Activated CD8-positive, alpha-beta T cell treated with anti-CD3 and anti-CD28 coated beads, Interleukin-2, amount 10 ng/mL, durations not matched to agents 7 days and 5 days (primary cell): ENCODE data around the gene PLG. TPM values are rescaled to one million over a fixed set of nuclear protein-coding genes. Genes with fewer than 3 reads are reported as not detected.
"Not testable (repeated sequence)": the region's sequence is repeated elsewhere in the genome, so short reads cannot be mapped to it uniquely, and the experiment has no call there.

Source experiments
- ATAC-seq: fragments of 150-1000 bp; cut with Tn5 transposase; one replicate; pipeline ENCODE4 v1.10.0; 2021; ENCODE audit warnings: moderate library complexity
- CTCF ChIA-PET: fragments of 350-600 bp; sonication (Branson Sonifier 250); formaldehyde crosslinking; loops from one replicate; lab custom pipeline; 2021; ENCODE audit warnings: antibody characterized with exemption; lab: Charles Lee
- POLR2A ChIA-PET: fragments of 350-600 bp; sonication (Branson Sonifier 250); formaldehyde crosslinking; loops from one replicate; lab custom pipeline; 2021; ENCODE audit warnings: antibody characterized with exemption; lab: Charles Lee
- DNase-seq: peaks from one replicate; pipeline ENCODE4 v3.0.0-alpha.2; 2020
- H3K27ac Mint-ChIP-seq: one replicate; pipeline ENCODE4 v1.8.0; 2021; ENCODE audit warnings: mild to moderate bottlenecking, mixed read lengths
- H3K27me3 Mint-ChIP-seq: one replicate; pipeline ENCODE4 v1.8.0; 2021; ENCODE audit warnings: low read depth, mixed read lengths
- H3K36me3 Mint-ChIP-seq: one replicate; pipeline ENCODE4 v1.8.0; 2021; ENCODE audit warnings: low read depth, mixed read lengths
- H3K4me1 Mint-ChIP-seq: one replicate; pipeline ENCODE4 v1.8.0; 2021; ENCODE audit warnings: low read depth, mixed read lengths
- H3K4me3 Mint-ChIP-seq: one replicate; pipeline ENCODE4 v1.8.0; 2021; ENCODE audit warnings: mild to moderate bottlenecking, mixed read lengths
- H3K9me3 Mint-ChIP-seq: one replicate; pipeline ENCODE4 v1.8.0; 2022; ENCODE audit warnings: mixed read lengths; ENCODE audit not compliant: insufficient read depth
- total RNA-seq, 2 experiments: library from RNA; stranded (reverse); gene quantifications; one replicate each; pipeline ENCODE4 v1.2.3, GENCODE V29; 2021

The PLG gene
- total RNA-seq, 2 experiments from 2014 or later: 0.55 TPM; not detected in 1

DNA sequence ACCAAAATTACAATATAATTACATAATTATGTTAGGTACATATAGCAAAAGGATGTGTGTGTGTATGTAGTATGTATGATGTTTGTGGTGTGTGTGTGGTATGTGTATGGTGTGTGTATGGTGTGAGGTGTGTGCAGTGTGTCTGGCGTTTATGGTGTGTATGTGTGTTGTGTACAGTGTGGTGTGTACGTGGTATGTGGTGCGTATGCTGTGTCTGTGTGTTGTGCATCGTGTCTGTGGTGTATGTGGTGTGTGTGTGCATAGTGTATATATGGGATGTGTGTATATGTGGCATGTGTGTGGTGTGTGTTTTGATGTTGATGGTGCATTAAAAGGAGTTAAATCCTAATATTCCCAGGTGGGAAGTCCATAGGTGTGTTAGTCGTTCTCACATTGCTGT lies 62.8 kb downstream of the PLG start:
- Mint-ChIP-seq H3K27ac (no peak overlapping the region), H3K27me3 (peaks cover 32% of the 10 kb centered on the region), H3K9me3 (peaks cover 9% of the 10 kb centered on the region), H3K4me1 (peaks cover 3% of the 10 kb centered on the region), H3K4me3 (no peak overlapping the region), H3K36me3 (no peaks in the 10 kb centered on the region)
- DNase-seq (no peak), ATAC-seq (no peak)
- POLR2A ChIA-PET: no interaction called here
- CTCF ChIA-PET: interaction anchor here (0.7 kb wide), 1 partner anchor 244 kb away, joined by 3 read pairs; no protein-coding TSS in a partner anchor

DNA sequence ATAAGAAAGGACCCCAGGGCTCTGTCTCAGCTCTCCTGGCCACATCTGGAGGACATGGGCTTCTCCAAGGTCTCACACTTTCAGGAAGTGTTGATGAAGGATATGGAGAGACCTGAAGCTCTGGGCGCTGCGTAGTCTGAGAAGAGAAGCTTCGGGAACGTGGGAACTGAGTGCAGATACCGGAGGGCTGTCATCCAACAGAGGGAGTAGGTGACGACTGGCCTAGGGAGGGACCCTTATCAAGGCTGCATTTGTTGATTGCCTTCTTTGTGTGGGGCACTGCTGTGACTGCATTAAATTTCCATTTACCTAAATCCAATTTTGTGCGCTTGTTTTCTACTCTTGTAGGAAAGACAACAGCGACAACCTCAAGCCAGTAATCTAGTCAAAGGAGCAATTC lies 63.4 kb downstream of the PLG start:
- no peak for DNase-seq
- Mint-ChIP-seq H3K4me3 (no peak overlapping the region), H3K27me3 (peaks cover 32% of the 10 kb centered on the region), H3K27ac (no peak overlapping the region), H3K36me3 (no peaks in the 10 kb centered on the region), H3K4me1 (peaks cover 3% of the 10 kb centered on the region), H3K9me3 (peaks cover 9% of the 10 kb centered on the region)
- no peak for ATAC-seq
- ChIA-PET POLR2A (no interaction called here), CTCF (interaction anchor here (0.7 kb wide), 1 partner anchor 245 kb away, joined by 3 read pairs; no protein-coding TSS in a partner anchor)

DNA sequence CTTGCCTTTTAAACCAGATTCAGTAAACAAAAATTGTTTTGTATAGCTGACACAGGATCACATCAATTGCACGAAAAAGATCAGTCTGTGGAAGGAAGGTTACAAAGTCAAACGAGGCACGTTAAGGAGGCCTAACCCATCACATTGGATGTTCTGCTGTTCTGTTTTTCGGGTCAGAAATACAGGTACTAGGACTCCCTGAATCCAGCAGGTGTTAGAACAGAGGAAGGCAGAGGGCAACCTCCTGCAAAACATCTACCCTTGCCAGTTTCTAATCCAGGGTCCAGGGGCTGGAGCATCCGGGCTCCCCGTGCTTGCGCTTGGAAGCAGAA lies 64.6 kb downstream of the PLG start:
- Mint-ChIP-seq H3K4me1 (peaks cover 3% of the 10 kb centered on the region), H3K4me3 (no peak overlapping the region), H3K27me3 (peaks cover 32% of the 10 kb centered on the region), H3K27ac (no peak overlapping the region), H3K9me3 (peaks cover 7% of the 10 kb centered on the region), H3K36me3 (no peaks in the 10 kb centered on the region)
- POLR2A ChIA-PET: no interaction called here
- CTCF ChIA-PET: no interaction called here
- no peak for DNase-seq
- ATAC-seq: no peak

- Mint-ChIP-seq H3K27me3 (peaks cover 31% of the 10 kb centered on the region), H3K4me1 (peaks cover 3% of the 10 kb centered on the region), H3K4me3 (peak overlapping the region; percentile 50), H3K9me3 (peaks cover 4% of the 10 kb centered on the region), H3K36me3 (no peaks in the 10 kb centered on the region), H3K27ac (no peak overlapping the region)
- DNase-seq (peak; percentile 50), ATAC-seq (peak; percentile 88)
- POLR2A ChIA-PET: no interaction called here
- CTCF ChIA-PET: interaction anchor here (1.3 kb wide), 1 partner anchor 16 kb away, joined by 3 read pairs; no protein-coding TSS in a partner anchor
Observed at GRCh38 chr6:160766989-160767646, 65.1 kb downstream of the PLG start.

DNA sequence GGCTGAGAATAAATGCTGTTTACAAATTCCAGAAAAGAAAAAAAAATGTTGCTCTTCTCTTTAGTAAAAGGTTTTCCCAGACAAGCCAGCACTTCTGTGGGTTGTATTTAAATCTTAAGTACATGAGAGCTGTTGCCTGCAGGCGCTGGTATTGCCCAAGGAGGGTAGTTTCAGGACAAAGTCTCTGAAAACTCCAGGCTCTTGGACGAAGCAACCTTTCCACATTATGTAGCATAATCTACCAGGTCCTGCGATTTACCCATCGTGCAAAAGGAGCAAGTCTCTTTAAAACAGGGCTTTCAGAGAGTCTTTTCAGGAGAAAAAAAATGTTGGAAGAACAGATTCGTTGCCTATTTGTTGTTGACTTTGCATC lies 65.6 kb downstream of the PLG start:
- Mint-ChIP-seq H3K27ac (no peak overlapping the region), H3K36me3 (no peaks in the 10 kb centered on the region), H3K9me3 (no peaks in the 10 kb centered on the region), H3K4me1 (peaks cover 3% of the 10 kb centered on the region), H3K27me3 (peaks cover 27% of the 10 kb centered on the region), H3K4me3 (peak overlapping the region; percentile 50)
- ChIA-PET POLR2A (no interaction called here), CTCF (interaction anchor here (1.3 kb wide), 1 partner anchor 16 kb away, joined by 3 read pairs; no protein-coding TSS in a partner anchor)
- no peak for ATAC-seq
- no peak for DNase-seq

DNA sequence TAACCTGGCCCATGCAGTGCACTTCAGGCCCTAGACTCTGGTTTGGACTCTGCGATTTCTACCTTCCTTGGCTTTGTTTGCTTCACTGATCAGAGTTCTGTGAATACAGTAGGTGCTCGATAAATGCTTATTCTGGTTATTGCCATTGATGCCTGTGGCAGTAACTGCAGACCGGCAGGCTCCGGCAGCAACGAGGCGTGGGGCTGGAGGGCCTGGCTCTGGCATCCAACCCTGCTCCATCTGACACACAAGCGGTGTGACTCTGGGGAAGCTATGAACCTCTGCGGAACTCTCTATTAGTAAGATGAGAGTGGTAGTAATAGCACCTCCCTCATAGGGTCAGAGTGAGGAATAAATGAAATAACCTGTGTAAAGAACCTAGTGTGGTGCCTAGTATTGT lies 66.1 kb downstream of the PLG start:
- Mint-ChIP-seq H3K4me3 (no peak overlapping the region), H3K4me1 (peaks cover 3% of the 10 kb centered on the region), H3K36me3 (no peaks in the 10 kb centered on the region), H3K27me3 (peaks cover 25% of the 10 kb centered on the region), H3K27ac (no peak overlapping the region), H3K9me3 (no peaks in the 10 kb centered on the region)
- ChIA-PET CTCF (interaction anchor here (1.3 kb wide), 1 partner anchor 17 kb away, joined by 3 read pairs; no protein-coding TSS in a partner anchor), POLR2A (no interaction called here)
- ATAC-seq: no peak
- no peak for DNase-seq

DNA sequence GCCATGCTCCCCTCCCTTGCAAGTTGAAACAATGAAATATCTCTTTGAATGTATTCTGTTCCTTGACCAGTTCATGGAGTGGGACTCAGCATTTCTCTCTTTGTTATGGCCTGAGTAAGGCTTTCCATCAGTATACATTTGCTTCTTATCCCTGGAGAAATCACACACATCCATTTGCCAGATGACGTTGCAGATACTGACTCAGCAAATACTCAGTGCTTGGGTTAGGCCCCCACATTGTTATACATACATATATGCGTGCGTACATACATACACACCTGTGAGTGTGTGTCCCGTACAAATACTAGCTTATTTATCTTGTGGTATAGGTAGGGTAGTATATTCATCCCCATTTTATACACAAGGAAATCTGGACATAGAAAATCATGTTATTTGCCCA lies 72.4 kb downstream of the PLG start:
- no peaks in the 10 kb centered on the region for H3K27me3 Mint-ChIP-seq
- no peaks in the 10 kb centered on the region for H3K9me3 Mint-ChIP-seq
- H3K4me3 Mint-ChIP-seq: no peak overlapping the region
- POLR2A ChIA-PET: no interaction called here
- no peak for ATAC-seq
- CTCF ChIA-PET: no interaction called here
- no peaks in the 10 kb centered on the region for H3K4me1 Mint-ChIP-seq
- no peak for DNase-seq
- no peak overlapping the region for H3K27ac Mint-ChIP-seq
- no peaks in the 10 kb centered on the region for H3K36me3 Mint-ChIP-seq

DNA sequence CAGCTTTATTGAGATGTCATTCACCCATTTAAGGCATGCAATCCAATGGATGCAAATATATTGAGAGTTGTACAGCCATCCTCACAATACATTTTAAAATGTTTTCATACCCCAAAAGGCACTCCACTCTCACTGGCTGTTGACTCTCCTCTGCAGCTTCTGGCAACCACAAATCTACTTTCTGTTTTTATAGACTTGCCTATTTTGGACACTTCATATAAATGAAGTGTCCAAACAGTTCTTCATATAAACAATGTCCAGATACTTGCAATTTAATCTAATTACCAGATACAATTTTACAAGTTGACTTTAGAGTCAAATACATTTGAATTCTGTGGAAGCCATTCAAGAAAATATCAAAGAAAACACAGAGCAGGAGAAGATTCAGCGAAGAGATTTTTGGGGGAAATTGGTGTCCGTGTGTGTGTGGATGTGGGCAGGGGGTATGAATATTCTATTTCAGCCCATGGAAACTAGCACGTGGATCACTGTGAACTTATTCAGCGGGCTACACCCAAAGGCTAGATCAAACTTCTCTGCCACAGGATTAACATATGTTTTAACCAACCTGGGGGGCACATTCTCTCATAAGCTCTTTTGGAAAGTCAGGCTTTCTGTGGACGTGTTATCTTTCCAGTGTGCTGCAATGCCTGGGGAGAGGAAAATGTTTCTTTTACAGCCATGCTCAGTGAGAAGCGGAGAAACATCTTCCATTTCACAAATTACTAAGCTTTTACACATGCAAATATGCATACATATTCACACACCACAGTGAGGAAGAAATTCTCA lies 73.9 kb downstream of the PLG start:
- H3K9me3 Mint-ChIP-seq: no peaks in the 10 kb centered on the region
- ATAC-seq: no peak
- POLR2A ChIA-PET: no interaction called here
- H3K4me3 Mint-ChIP-seq: no peak overlapping the region
- no peaks in the 10 kb centered on the region for H3K27me3 Mint-ChIP-seq
- no peak for DNase-seq
- H3K36me3 Mint-ChIP-seq: no peaks in the 10 kb centered on the region
- no peaks in the 10 kb centered on the region for H3K4me1 Mint-ChIP-seq
- H3K27ac Mint-ChIP-seq: no peak overlapping the region
- CTCF ChIA-PET: interaction anchor here (1.2 kb wide), 1 partner anchor 43 kb away, joined by 3 read pairs; no protein-coding TSS in a partner anchor

DNA sequence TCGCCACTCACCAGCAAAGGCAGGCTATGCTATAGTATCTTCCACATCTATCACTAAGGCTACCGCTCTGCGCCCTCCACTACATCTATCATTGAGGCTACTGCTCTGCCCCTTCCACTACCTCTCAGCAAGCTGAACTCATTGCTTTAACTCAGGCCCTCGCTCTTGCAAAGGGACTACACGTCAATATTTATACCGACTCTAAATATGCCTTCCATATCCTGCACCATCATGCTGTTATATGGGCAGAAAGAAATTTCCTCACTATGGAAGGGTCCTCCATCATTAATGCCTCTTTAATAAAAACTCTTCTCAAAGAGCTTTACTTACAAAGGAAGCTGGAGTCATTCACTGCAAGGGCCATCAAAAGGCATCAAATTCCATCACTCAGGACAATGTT lies 77.1 kb downstream of the PLG start:
- CTCF ChIA-PET, H3K27ac Mint-ChIP-seq, ATAC-seq, H3K27me3 Mint-ChIP-seq, H3K36me3 Mint-ChIP-seq, DNase-seq, POLR2A ChIA-PET, H3K4me1 Mint-ChIP-seq, H3K4me3 Mint-ChIP-seq, H3K9me3 Mint-ChIP-seq: not testable (repeated sequence)

GRCh38 chr6:160780656-160781055 lies 78.6 kb downstream of the PLG start:
- ATAC-seq, POLR2A ChIA-PET: not testable (repeated sequence)

DNA sequence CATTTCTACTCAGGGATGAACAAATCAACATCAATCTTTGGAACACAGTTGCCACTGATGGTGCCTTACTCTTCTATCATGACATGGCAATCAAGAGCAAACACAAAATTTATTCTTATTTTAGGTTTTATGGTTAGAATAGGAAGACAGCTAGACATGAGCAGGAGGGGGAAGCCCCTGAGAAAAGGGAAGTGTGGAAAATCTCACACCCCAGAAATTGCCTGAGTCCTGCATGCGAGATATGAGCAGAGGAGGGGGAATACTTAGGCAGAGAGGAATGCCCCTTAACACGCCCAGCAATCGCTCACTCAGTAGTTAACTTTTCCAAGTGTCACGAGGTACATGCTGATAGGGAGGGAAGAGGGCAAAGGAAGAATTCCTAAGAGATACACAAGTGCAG lies 79.3 kb downstream of the PLG start:
- no peak overlapping the region for H3K27ac Mint-ChIP-seq
- DNase-seq (no peak), ATAC-seq (no peak)
- no peaks in the 10 kb centered on the region for H3K4me1 Mint-ChIP-seq
- no peaks in the 10 kb centered on the region for H3K27me3 Mint-ChIP-seq
- H3K9me3 Mint-ChIP-seq: no peaks in the 10 kb centered on the region
- no peaks in the 10 kb centered on the region for H3K36me3 Mint-ChIP-seq
- no peak overlapping the region for H3K4me3 Mint-ChIP-seq
- CTCF ChIA-PET: no interaction called here
- POLR2A ChIA-PET: no interaction called here

More at GRCh38 chr6:160780656-160781055, 78.6 kb downstream of the PLG start:
- H3K36me3 Mint-ChIP-seq, H3K4me1 Mint-ChIP-seq, H3K9me3 Mint-ChIP-seq, H3K4me3 Mint-ChIP-seq, CTCF ChIA-PET, H3K27ac Mint-ChIP-seq, DNase-seq, H3K27me3 Mint-ChIP-seq: not testable (repeated sequence)

DNA sequence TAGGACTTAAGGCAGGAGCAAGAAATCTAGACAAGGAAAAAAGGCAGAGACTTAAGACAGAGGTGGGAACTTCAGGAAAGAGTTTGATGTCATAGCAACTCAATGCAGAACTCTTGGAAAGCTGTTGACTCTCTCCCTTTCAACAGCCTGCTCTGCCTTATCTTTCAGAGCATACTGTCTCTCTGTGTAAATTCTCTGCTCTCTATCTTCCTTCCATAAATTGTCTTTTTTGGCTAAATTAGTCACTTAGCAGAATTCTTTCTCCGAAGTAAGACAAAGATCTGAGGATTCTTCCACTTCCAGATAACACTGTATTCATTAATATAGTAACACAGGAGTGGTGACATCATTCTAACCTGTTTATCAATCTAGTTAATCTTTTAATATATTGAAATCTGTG lies 80.2 kb downstream of the PLG start:
- H3K9me3 Mint-ChIP-seq: no peaks in the 10 kb centered on the region
- H3K36me3 Mint-ChIP-seq: no peaks in the 10 kb centered on the region
- CTCF ChIA-PET: no interaction called here
- no peak overlapping the region for H3K4me3 Mint-ChIP-seq
- ATAC-seq (no peak), DNase-seq (no peak)
- no peak overlapping the region for H3K27ac Mint-ChIP-seq
- H3K4me1 Mint-ChIP-seq: no peaks in the 10 kb centered on the region
- POLR2A ChIA-PET: no interaction called here
- no peaks in the 10 kb centered on the region for H3K27me3 Mint-ChIP-seq
